ELF-1 (cell line): ENCODE measurements around the gene CTRB1.
"Not testable (repeated sequence)": the region's sequence is repeated elsewhere in the genome, so short reads cannot be mapped to it uniquely, and the experiment has no call there.

Source experiments
- DNase-seq: peaks from one replicate; pipeline ENCODE4 v3.0.0-alpha.2; 2016; ENCODE audit warnings: low read depth, low spot score

Gene CTRB1

GRCh38 chr16:75204410-75204758 is 14.4 kb upstream of the CTRB1 start:
- DNase-seq, result no peak

GRCh38 chr16:75204905-75205304 is 13.9 kb upstream of the CTRB1 start:
- not testable (repeated sequence) for DNase-seq

- not testable (repeated sequence) for DNase-seq
Measured at GRCh38 chr16:75205438-75205837, 13.3 kb upstream of the CTRB1 start.

GRCh38 chr16:75205961-75206748 is 12.6 kb upstream of the CTRB1 start:
- DNase-seq, result not testable (repeated sequence)

- no peak for DNase-seq
Measured at GRCh38 chr16:75206749-75207451, 11.9 kb upstream of the CTRB1 start, which contains the start of gene CTRB2. CTRB2 (minus strand) TSS chr16:75207161; CDS start chr16:75207141, 20 bp downstream.

GRCh38 chr16:75207831-75208230 is 11.0 kb upstream of the CTRB1 start:
- no peak for DNase-seq

- DNase-seq, result no peak
Measured at GRCh38 chr16:75208242-75208825, 10.5 kb upstream of the CTRB1 start.

- DNase-seq, result no peak
Measured at GRCh38 chr16:75208861-75209505, 9.8 kb upstream of the CTRB1 start.

- DNase-seq, result not testable (repeated sequence)
Measured at GRCh38 chr16:75209514-75209913, 9.3 kb upstream of the CTRB1 start.

GRCh38 chr16:75209944-75210343 is 8.8 kb upstream of the CTRB1 start:
- DNase-seq, result no peak

GRCh38 chr16:75211286-75211685 is 7.5 kb upstream of the CTRB1 start:
- DNase-seq, result not testable (repeated sequence)

GRCh38 chr16:75216127-75216526 is 2.7 kb upstream of the CTRB1 start:
- DNase-seq, result no peak

GRCh38 chr16:75216576-75216975 is 2.2 kb upstream of the CTRB1 start:
- DNase-seq, result no peak

- DNase-seq, result no peak
Measured at GRCh38 chr16:75217389-75217851, 1.4 kb upstream of the CTRB1 start.

GRCh38 chr16:75219088-75219487 is 300 bp downstream of the CTRB1 start:
- no peak for DNase-seq

GRCh38 chr16:75219838-75220237 is 1.1 kb downstream of the CTRB1 start:
- DNase-seq, result no peak

- DNase-seq, result peak; percentile 37
Measured at GRCh38 chr16:75222271-75222783, 3.5 kb downstream of the CTRB1 start.

- DNase-seq, result not testable (repeated sequence)
Measured at GRCh38 chr16:75223129-75223528, 4.3 kb downstream of the CTRB1 start.

GRCh38 chr16:75224306-75225082 is 5.7 kb downstream of the CTRB1 start:
- no peak for DNase-seq

- no peak for DNase-seq
Measured at GRCh38 chr16:75225092-75225491, 6.3 kb downstream of the CTRB1 start.
